Mesendoderm (in vitro differentiated cells): Measurements from ENCODE around the gene CTCFL.

ENCODE experiments used
- DNase-seq: peaks from one replicate; pipeline ENCODE4 v3.0.0; 2013
- H2AK5ac ChIP-seq: 2 replicates; pipeline ENCODE4 v1.6.1; 2013; ENCODE audit warnings: low read length, inconsistent platforms
- H2BK120ac ChIP-seq: 2 replicates; pipeline ENCODE4 v1.6.1; 2013; ENCODE audit warnings: low read depth, mild to moderate bottlenecking, low read length, moderate library complexity, mixed read lengths
- H2BK15ac ChIP-seq: replicated peaks from 2 replicates; pipeline ENCODE4 v1.6.1; 2013; ENCODE audit warnings: low read depth, mild to moderate bottlenecking, moderate library complexity
- H2BK5ac ChIP-seq: 2 replicates; pipeline ENCODE4 v1.6.1; 2013; ENCODE audit warnings: low read length, inconsistent platforms
- H3K18ac ChIP-seq: 2 replicates; pipeline ENCODE4 v1.6.1; 2013; ENCODE audit warnings: mild to moderate bottlenecking, low read length, mixed read lengths
- H3K23ac ChIP-seq: one replicate; pipeline ENCODE4 v1.6.1; 2013; ENCODE audit warnings: low read length
- H3K27ac ChIP-seq: 2 replicates; pipeline ENCODE4 v1.5.1; 2013; ENCODE audit warnings: low read depth, mild to moderate bottlenecking, inconsistent platforms, low read length, moderate library complexity
- H3K27me3 ChIP-seq: 2 replicates; pipeline ENCODE4 v1.6.1; 2013; ENCODE audit warnings: low read length, control low read depth, mild to moderate bottlenecking, inconsistent platforms; ENCODE audit not compliant: insufficient read depth, poor library complexity
- H3K36me3 ChIP-seq: 2 replicates; pipeline ENCODE4 v1.6.1; 2013; ENCODE audit warnings: low read length, inconsistent platforms; ENCODE audit not compliant: control insufficient read depth, insufficient read depth
- H3K4ac ChIP-seq: one replicate; pipeline ENCODE4 v1.6.1; 2013; ENCODE audit warnings: low read depth, mild to moderate bottlenecking, low read length, moderate library complexity
- H3K4me1 ChIP-seq: 2 replicates; pipeline ENCODE4 v1.6.1; 2013; ENCODE audit warnings: low read depth, low read length, inconsistent platforms; ENCODE audit not compliant: control insufficient read depth
- H3K4me2 ChIP-seq: 2 replicates; pipeline ENCODE4 v1.6.1; 2013; ENCODE audit warnings: low read length
- H3K4me3 ChIP-seq: 2 replicates; pipeline ENCODE4 v1.5.1; 2013; ENCODE audit warnings: mild to moderate bottlenecking, low read length
- H3K56ac ChIP-seq: one replicate; pipeline ENCODE4 v1.6.1; 2013; ENCODE audit warnings: low read length
- H3K79me1 ChIP-seq: 2 replicates; pipeline ENCODE4 v1.6.1; 2013; ENCODE audit warnings: low read length, inconsistent platforms
- H3K79me2 ChIP-seq: 2 replicates; pipeline ENCODE4 v1.6.1; 2013; ENCODE audit warnings: mild to moderate bottlenecking, low read length; ENCODE audit not compliant: control insufficient read depth, insufficient read depth
- H3K9ac ChIP-seq: 2 replicates; pipeline ENCODE4 v1.6.1; 2013; ENCODE audit warnings: low read length, inconsistent platforms
- H4K5ac ChIP-seq: one replicate; pipeline ENCODE4 v1.6.1; 2013; ENCODE audit warnings: low read length
- H4K8ac ChIP-seq: one replicate; pipeline ENCODE4 v1.6.1; 2013; ENCODE audit warnings: low read depth, mild to moderate bottlenecking, control low read depth, low read length, moderate library complexity
- WGBS: extraction: QIAGEN DNeasy Blood & Tissue Kit; methylation state at CpG from one replicate; pipeline ENCODE4 v1.1.7; 2013; ENCODE audit warnings: low lambda C conversion rate, missing lambda C conversion rate; ENCODE audit not compliant: insufficient coverage; ENCODE audit errors: extremely low coverage; 5-methylcytosine and 5-hydroxymethylcytosine counted together

CTCFL gene

GRCh38 chr20:57535297-57535696 is 10.4 kb upstream of the CTCFL start:
- H2AK5ac ChIP-seq: no peak overlapping the region
- H4K8ac ChIP-seq: no peak overlapping the region
- no peak overlapping the region for H3K18ac ChIP-seq
- no peak overlapping the region for H3K27ac ChIP-seq
- H3K9ac ChIP-seq: no peak overlapping the region
- no peak overlapping the region for H3K4ac ChIP-seq
- no peaks in the 10 kb centered on the region for H3K79me1 ChIP-seq
- no peak overlapping the region for H3K56ac ChIP-seq
- no peaks in the 10 kb centered on the region for H3K36me3 ChIP-seq
- WGBS: no CpG with 5 or more reads among the region's 5 CpGs
- H3K27me3 ChIP-seq: no peaks in the 10 kb centered on the region
- H3K79me2 ChIP-seq: no peaks in the 10 kb centered on the region
- H2BK120ac ChIP-seq: no peak overlapping the region
- H3K4me3 ChIP-seq: no peak overlapping the region
- DNase-seq: no peak
- no peak overlapping the region for H3K4me2 ChIP-seq
- H3K23ac ChIP-seq: no peak overlapping the region
- no peak overlapping the region for H4K5ac ChIP-seq
- H2BK15ac ChIP-seq: no peak overlapping the region
- H3K4me1 ChIP-seq: no peaks in the 10 kb centered on the region
- no peak overlapping the region for H2BK5ac ChIP-seq

GRCh38 chr20:57532104-57532503 is 7.2 kb upstream of the CTCFL start:
- no peak overlapping the region for H3K56ac ChIP-seq
- no peaks in the 10 kb centered on the region for H3K79me1 ChIP-seq
- no peaks in the 10 kb centered on the region for H3K36me3 ChIP-seq
- no peak overlapping the region for H2BK120ac ChIP-seq
- no peak overlapping the region for H2BK5ac ChIP-seq
- H2AK5ac ChIP-seq: no peak overlapping the region
- no peak overlapping the region for H3K4me2 ChIP-seq
- H3K18ac ChIP-seq: no peak overlapping the region
- no peak for DNase-seq
- H3K27ac ChIP-seq: no peak overlapping the region
- no peak overlapping the region for H3K9ac ChIP-seq
- no peaks in the 10 kb centered on the region for H3K79me2 ChIP-seq
- H4K8ac ChIP-seq: no peak overlapping the region
- H3K4me3 ChIP-seq: no peak overlapping the region
- H3K4ac ChIP-seq: no peak overlapping the region
- H2BK15ac ChIP-seq: no peak overlapping the region
- H3K27me3 ChIP-seq: no peaks in the 10 kb centered on the region
- WGBS: no CpG with 5 or more reads among the region's 2 CpGs
- H3K4me1 ChIP-seq: no peaks in the 10 kb centered on the region
- no peak overlapping the region for H4K5ac ChIP-seq
- H3K23ac ChIP-seq: no peak overlapping the region

GRCh38 chr20:57530327-57530981 is 5.5 kb upstream of the CTCFL start:
- H4K5ac ChIP-seq: no peak overlapping the region
- H2BK15ac ChIP-seq: no peak overlapping the region
- no peak overlapping the region for H3K18ac ChIP-seq
- DNase-seq: no peak
- H3K79me1 ChIP-seq: no peaks in the 10 kb centered on the region
- H2BK120ac ChIP-seq: no peak overlapping the region
- H2AK5ac ChIP-seq: no peak overlapping the region
- no CpG with 5 or more reads among the region's 4 CpGs for whole genome bisulfite sequencing
- no peaks in the 10 kb centered on the region for H3K79me2 ChIP-seq
- no peak overlapping the region for H3K4ac ChIP-seq
- H3K36me3 ChIP-seq: no peaks in the 10 kb centered on the region
- no peak overlapping the region for H3K23ac ChIP-seq
- H3K27me3 ChIP-seq: no peaks in the 10 kb centered on the region
- no peak overlapping the region for H4K8ac ChIP-seq
- no peak overlapping the region for H3K4me2 ChIP-seq
- H3K27ac ChIP-seq: no peak overlapping the region
- H3K9ac ChIP-seq: no peak overlapping the region
- no peak overlapping the region for H3K4me3 ChIP-seq
- H3K56ac ChIP-seq: no peak overlapping the region
- H3K4me1 ChIP-seq: no peaks in the 10 kb centered on the region
- no peak overlapping the region for H2BK5ac ChIP-seq

- Histone ChIP-seq H3K4me1 (no peaks in the 10 kb centered on the region), H2BK120ac (no peak overlapping the region), H3K79me2 (no peaks in the 10 kb centered on the region), H3K56ac (no peak overlapping the region), H4K5ac (no peak overlapping the region), H3K4me3 (no peak overlapping the region), H2AK5ac (no peak overlapping the region), H3K27ac (no peak overlapping the region), H3K36me3 (no peaks in the 10 kb centered on the region), H2BK15ac (no peak overlapping the region), H3K4me2 (no peak overlapping the region), H3K18ac (no peak overlapping the region), H3K79me1 (no peaks in the 10 kb centered on the region), H2BK5ac (no peak overlapping the region), H4K8ac (no peak overlapping the region), H3K27me3 (no peaks in the 10 kb centered on the region), H3K9ac (no peak overlapping the region), H3K4ac (no peak overlapping the region), H3K23ac (no peak overlapping the region)
- WGBS: no CpG with 5 or more reads among the region's 3 CpGs
- no peak for DNase-seq
These were observed 4.9 kb upstream of the CTCFL start for GRCh38 chr20:57529810-57530209.

- Histone ChIP-seq H3K4ac (no peak overlapping the region), H4K8ac (no peak overlapping the region), H3K4me3 (no peak overlapping the region), H3K36me3 (no peaks in the 10 kb centered on the region), H3K27me3 (no peaks in the 10 kb centered on the region), H2BK120ac (no peak overlapping the region), H3K4me2 (no peak overlapping the region), H3K23ac (no peak overlapping the region), H3K4me1 (no peaks in the 10 kb centered on the region), H3K79me1 (no peaks in the 10 kb centered on the region), H4K5ac (no peak overlapping the region), H3K9ac (no peak overlapping the region), H2AK5ac (no peak overlapping the region), H2BK15ac (no peak overlapping the region), H3K79me2 (no peaks in the 10 kb centered on the region), H3K27ac (no peak overlapping the region), H2BK5ac (no peak overlapping the region), H3K56ac (no peak overlapping the region), H3K18ac (no peak overlapping the region)
- WGBS: no CpG with 5 or more reads among the region's 8 CpGs
- DNase-seq: no peak
These were observed 4.2 kb upstream of the CTCFL start for GRCh38 chr20:57529160-57529585.

- Histone ChIP-seq H2BK15ac (no peak overlapping the region), H2BK120ac (no peak overlapping the region), H2AK5ac (no peak overlapping the region), H3K4ac (no peak overlapping the region), H3K23ac (no peak overlapping the region), H3K56ac (no peak overlapping the region), H3K4me3 (no peak overlapping the region), H3K18ac (no peak overlapping the region), H3K4me2 (no peak overlapping the region), H3K27me3 (no peaks in the 10 kb centered on the region), H3K9ac (no peak overlapping the region), H3K79me2 (no peaks in the 10 kb centered on the region), H4K5ac (no peak overlapping the region), H3K36me3 (no peaks in the 10 kb centered on the region), H2BK5ac (no peak overlapping the region), H3K27ac (no peak overlapping the region), H3K79me1 (no peaks in the 10 kb centered on the region), H4K8ac (no peak overlapping the region), H3K4me1 (no peaks in the 10 kb centered on the region)
- DNase-seq: no peak
- WGBS: no CpG with 5 or more reads among the region's 4 CpGs
These were observed 3.2 kb upstream of the CTCFL start for GRCh38 chr20:57528148-57528547.
